Activated CD8-positive, alpha-beta T cell treated with anti-CD3 and anti-CD28 coated beads, Interleukin-2, amount 10 ng/mL, durations not matched to agents 7 days and 5 days (primary cell): ENCODE measurements around the gene GABRB1. TPM values are rescaled to one million over a fixed set of nuclear protein-coding genes. Genes with fewer than 3 reads are reported as not detected.

Experiments used
- ATAC-seq: fragments of 150-1000 bp; cut with Tn5 transposase; one replicate; pipeline ENCODE4 v1.10.0; 2021; ENCODE audit warnings: moderate library complexity
- CTCF ChIA-PET: fragments of 350-600 bp; sonication (Branson Sonifier 250); formaldehyde crosslinking; loops from one replicate; lab custom pipeline; 2021; ENCODE audit warnings: antibody characterized with exemption; lab: Charles Lee
- POLR2A ChIA-PET: fragments of 350-600 bp; sonication (Branson Sonifier 250); formaldehyde crosslinking; loops from one replicate; lab custom pipeline; 2021; ENCODE audit warnings: antibody characterized with exemption; lab: Charles Lee
- DNase-seq: peaks from one replicate; pipeline ENCODE4 v3.0.0-alpha.2; 2020
- H3K27ac Mint-ChIP-seq: one replicate; pipeline ENCODE4 v1.8.0; 2021; ENCODE audit warnings: mild to moderate bottlenecking, mixed read lengths
- H3K27me3 Mint-ChIP-seq: one replicate; pipeline ENCODE4 v1.8.0; 2021; ENCODE audit warnings: low read depth, mixed read lengths
- H3K36me3 Mint-ChIP-seq: one replicate; pipeline ENCODE4 v1.8.0; 2021; ENCODE audit warnings: low read depth, mixed read lengths
- H3K4me1 Mint-ChIP-seq: one replicate; pipeline ENCODE4 v1.8.0; 2021; ENCODE audit warnings: low read depth, mixed read lengths
- H3K4me3 Mint-ChIP-seq: one replicate; pipeline ENCODE4 v1.8.0; 2021; ENCODE audit warnings: mild to moderate bottlenecking, mixed read lengths
- H3K9me3 Mint-ChIP-seq: one replicate; pipeline ENCODE4 v1.8.0; 2022; ENCODE audit warnings: mixed read lengths; ENCODE audit not compliant: insufficient read depth
- total RNA-seq, 2 experiments: library from RNA; stranded (reverse); gene quantifications; one replicate each; pipeline ENCODE4 v1.2.3, GENCODE V29; 2021

The GABRB1 gene
- total RNA-seq, 2 experiments from 2014 or later = not detected

DNA sequence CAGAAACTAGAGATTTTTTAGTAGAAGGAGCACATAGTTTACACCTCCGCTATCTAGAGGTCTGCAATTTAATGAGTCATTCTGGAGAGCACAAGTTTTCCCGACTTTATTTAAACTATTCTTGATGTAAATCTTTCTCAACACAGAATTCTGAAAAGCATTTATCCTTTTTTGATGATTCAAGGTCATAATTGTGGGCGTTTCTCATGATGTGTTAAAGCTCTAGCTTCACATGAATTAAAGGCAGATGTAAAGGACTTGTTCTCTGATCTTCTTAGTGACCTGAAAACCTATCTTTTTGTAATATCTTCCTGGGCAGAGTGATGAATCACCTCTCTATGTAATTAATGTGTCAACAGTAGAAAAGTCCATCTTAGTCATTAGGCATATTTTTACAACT is 303.3 kb downstream of the GABRB1 start:
- no peak for ATAC-seq
- Mint-ChIP-seq H3K36me3 (no peaks in the 10 kb centered on the region), H3K4me1 (no peaks in the 10 kb centered on the region), H3K9me3 (no peaks in the 10 kb centered on the region), H3K27me3 (no peaks in the 10 kb centered on the region), H3K4me3 (no peak overlapping the region), H3K27ac (no peak overlapping the region)
- ChIA-PET POLR2A (no interaction called here), CTCF (no interaction called here)
- no peak for DNase-seq

DNA sequence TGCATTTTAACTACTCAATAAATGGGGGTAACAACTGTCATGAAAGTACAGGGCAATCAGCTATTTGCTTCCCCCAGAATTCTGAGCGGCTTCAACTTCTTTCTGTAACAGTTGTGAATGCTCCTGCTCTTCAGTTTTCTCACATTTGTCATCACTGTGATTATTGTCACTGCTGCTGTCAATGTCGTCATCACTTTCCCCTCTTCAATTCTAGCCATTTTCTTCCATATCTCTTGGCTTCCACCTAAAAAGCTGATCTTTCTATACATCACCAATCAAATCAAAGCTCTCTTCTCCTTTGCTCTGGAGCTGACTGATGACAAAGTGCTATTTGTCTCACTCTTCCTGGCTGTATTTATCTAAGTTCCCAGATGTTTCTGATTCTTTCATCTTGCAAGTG is 306.5 kb downstream of the GABRB1 start:
- no peak for DNase-seq
- H3K9me3 Mint-ChIP-seq = no peaks in the 10 kb centered on the region
- no peaks in the 10 kb centered on the region for H3K36me3 Mint-ChIP-seq
- no peak overlapping the region for H3K27ac Mint-ChIP-seq
- CTCF ChIA-PET = interaction anchor here (1.2 kb wide), 1 partner anchor 46 kb away, joined by 4 read pairs; no protein-coding TSS in a partner anchor
- POLR2A ChIA-PET = no interaction called here
- H3K27me3 Mint-ChIP-seq = no peaks in the 10 kb centered on the region
- H3K4me3 Mint-ChIP-seq = no peak overlapping the region
- H3K4me1 Mint-ChIP-seq = no peaks in the 10 kb centered on the region
- ATAC-seq = no peak

DNA sequence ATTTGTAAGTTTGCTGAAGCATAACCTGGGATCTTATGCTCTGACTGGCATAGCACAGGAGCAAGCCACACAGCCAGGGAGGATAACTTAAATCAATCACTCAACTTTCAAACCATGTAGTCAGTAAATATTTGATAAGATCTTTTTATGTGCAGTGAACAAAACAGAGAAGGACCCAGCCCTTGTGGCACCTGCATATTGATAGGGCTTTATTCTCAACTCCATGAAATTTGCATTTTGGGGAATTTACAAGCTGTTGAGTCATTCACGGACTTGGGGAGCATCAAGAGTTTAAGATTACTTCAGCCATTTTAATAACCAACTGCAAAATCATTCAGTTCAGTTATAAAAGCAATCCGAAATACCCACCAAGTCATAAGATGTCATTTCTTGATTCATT is 309.5 kb downstream of the GABRB1 start:
- Mint-ChIP-seq H3K27me3 (peaks cover 2% of the 10 kb centered on the region), H3K9me3 (no peaks in the 10 kb centered on the region), H3K27ac (no peak overlapping the region), H3K4me1 (no peaks in the 10 kb centered on the region), H3K36me3 (no peaks in the 10 kb centered on the region), H3K4me3 (no peak overlapping the region)
- ChIA-PET CTCF (no interaction called here), POLR2A (no interaction called here)
- DNase-seq = no peak
- no peak for ATAC-seq

DNA sequence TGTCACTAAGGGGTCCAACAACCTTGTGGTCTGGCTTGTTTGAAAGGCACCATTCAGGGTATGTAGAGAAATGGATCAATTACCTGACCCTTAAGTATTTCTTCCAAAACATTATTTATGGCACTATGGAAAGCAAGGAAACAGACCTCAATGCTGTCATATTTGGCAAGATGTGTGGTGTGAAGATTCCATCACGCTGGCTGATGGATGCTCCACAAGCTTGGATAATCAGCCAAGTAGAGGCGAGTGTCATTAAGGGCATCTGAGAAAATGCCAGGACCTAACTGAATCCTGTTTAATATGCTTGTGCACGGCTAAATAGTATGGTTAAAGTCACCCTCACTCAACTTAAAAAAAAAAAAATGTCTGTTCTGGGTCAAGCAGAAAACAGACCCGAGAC is 311.4 kb downstream of the GABRB1 start:
- H3K27ac Mint-ChIP-seq = no peak overlapping the region
- ChIA-PET CTCF (no interaction called here), POLR2A (no interaction called here)
- ATAC-seq (no peak), DNase-seq (no peak)
- H3K36me3 Mint-ChIP-seq = no peaks in the 10 kb centered on the region
- H3K27me3 Mint-ChIP-seq = peaks cover 2% of the 10 kb centered on the region
- H3K4me1 Mint-ChIP-seq = no peaks in the 10 kb centered on the region
- H3K9me3 Mint-ChIP-seq = no peaks in the 10 kb centered on the region
- no peak overlapping the region for H3K4me3 Mint-ChIP-seq

DNA sequence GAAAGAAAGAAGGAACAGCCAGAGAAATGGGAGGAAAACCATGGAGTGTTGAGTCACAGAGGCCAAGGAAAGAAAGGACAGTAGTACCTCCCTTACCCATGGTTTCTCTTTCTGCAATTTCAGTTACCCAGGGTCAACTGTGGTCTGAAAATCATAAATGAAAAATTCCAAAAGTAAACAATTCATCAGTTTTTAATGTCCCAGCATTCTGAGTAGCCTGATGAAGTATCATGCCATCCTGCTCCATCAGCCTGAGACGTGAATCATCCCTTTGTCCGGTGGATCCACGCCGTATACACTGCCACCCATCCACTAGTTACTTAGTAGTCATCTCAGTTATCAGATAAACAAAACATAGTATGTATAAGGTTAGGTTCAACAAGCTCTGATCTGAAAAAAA is 318.0 kb downstream of the GABRB1 start:
- ChIA-PET CTCF (no interaction called here), POLR2A (no interaction called here)
- no peaks in the 10 kb centered on the region for H3K36me3 Mint-ChIP-seq
- no peak overlapping the region for H3K4me3 Mint-ChIP-seq
- no peak for DNase-seq
- H3K9me3 Mint-ChIP-seq = no peaks in the 10 kb centered on the region
- peaks cover 3% of the 10 kb centered on the region for H3K27me3 Mint-ChIP-seq
- no peak overlapping the region for H3K27ac Mint-ChIP-seq
- H3K4me1 Mint-ChIP-seq = no peaks in the 10 kb centered on the region
- ATAC-seq = no peak

GRCh38 chr4:47355568-47355967 is 324.2 kb downstream of the GABRB1 start:
- H3K4me1 Mint-ChIP-seq = no peaks in the 10 kb centered on the region
- no peaks in the 10 kb centered on the region for H3K36me3 Mint-ChIP-seq
- no peak overlapping the region for H3K27ac Mint-ChIP-seq
- ATAC-seq (no peak), DNase-seq (no peak)
- ChIA-PET POLR2A (no interaction called here), CTCF (no interaction called here)
- no peak overlapping the region for H3K4me3 Mint-ChIP-seq
- peaks cover 7% of the 10 kb centered on the region for H3K27me3 Mint-ChIP-seq
- no peaks in the 10 kb centered on the region for H3K9me3 Mint-ChIP-seq

DNA sequence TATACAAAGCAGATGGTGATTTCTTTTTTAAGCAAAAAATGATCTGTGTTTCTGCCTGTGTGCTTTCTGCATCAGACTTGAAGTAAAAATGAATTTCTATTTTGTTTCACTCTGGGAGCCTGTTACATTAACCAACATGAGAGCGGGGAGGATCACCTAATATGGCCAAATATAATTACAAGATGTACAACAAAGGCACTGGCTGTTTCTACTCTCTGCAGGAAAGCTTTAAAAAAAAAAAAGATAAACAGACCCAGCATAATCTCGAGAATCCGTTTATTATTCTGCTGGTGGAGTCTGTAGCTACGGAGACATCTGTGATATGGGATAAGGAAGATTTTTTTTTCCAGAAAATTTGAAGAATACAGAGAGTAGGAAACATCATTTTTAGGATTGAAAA is 328.5 kb downstream of the GABRB1 start:
- no peaks in the 10 kb centered on the region for H3K9me3 Mint-ChIP-seq
- peaks cover 22% of the 10 kb centered on the region for H3K27me3 Mint-ChIP-seq
- H3K27ac Mint-ChIP-seq = no peak overlapping the region
- ChIA-PET CTCF (no interaction called here), POLR2A (no interaction called here)
- ATAC-seq (no peak), DNase-seq (no peak)
- H3K4me1 Mint-ChIP-seq = no peaks in the 10 kb centered on the region
- H3K4me3 Mint-ChIP-seq = no peak overlapping the region
- no peaks in the 10 kb centered on the region for H3K36me3 Mint-ChIP-seq

GRCh38 chr4:47367761-47368160 is 336.4 kb downstream of the GABRB1 start:
- ChIA-PET CTCF (no interaction called here), POLR2A (no interaction called here)
- H3K27ac Mint-ChIP-seq = no peak overlapping the region
- no peak overlapping the region for H3K4me3 Mint-ChIP-seq
- H3K27me3 Mint-ChIP-seq = peaks cover 8% of the 10 kb centered on the region
- no peak for ATAC-seq
- DNase-seq = no peak
- H3K9me3 Mint-ChIP-seq = no peaks in the 10 kb centered on the region
- no peaks in the 10 kb centered on the region for H3K36me3 Mint-ChIP-seq
- H3K4me1 Mint-ChIP-seq = no peaks in the 10 kb centered on the region

- no peak overlapping the region for H3K4me3 Mint-ChIP-seq
Observed at GRCh38 chr4:47368211-47368610, 336.8 kb downstream of the GABRB1 start.

DNA sequence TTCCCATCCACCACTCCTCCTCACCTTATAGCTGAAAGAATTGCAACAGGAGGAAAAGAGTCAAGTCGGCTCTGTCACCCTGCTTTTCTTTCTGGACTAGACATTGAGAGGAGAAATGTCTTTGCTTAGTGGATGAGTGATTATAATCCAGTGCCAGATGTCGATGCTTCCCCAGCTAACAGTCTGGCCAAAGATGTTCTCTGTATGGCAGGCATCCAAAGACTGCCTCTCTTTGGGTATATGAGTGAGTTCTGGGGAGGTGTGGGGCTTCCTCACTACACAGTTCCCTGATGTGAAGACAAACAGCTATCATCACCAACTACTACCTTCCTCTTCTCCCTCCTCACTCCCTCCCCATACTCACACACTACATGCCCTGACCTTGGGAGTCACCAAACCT is 341.2 kb downstream of the GABRB1 start:
- Mint-ChIP-seq H3K36me3 (no peaks in the 10 kb centered on the region), H3K9me3 (no peaks in the 10 kb centered on the region), H3K27ac (no peak overlapping the region), H3K27me3 (peaks cover 4% of the 10 kb centered on the region), H3K4me3 (no peak overlapping the region), H3K4me1 (no peaks in the 10 kb centered on the region)
- ATAC-seq (no peak), DNase-seq (no peak)
- POLR2A ChIA-PET = no interaction called here
- CTCF ChIA-PET = no interaction called here

More at GRCh38 chr4:47368211-47368610, 336.8 kb downstream of the GABRB1 start:
- ChIA-PET CTCF (no interaction called here), POLR2A (no interaction called here)
- H3K27ac Mint-ChIP-seq = no peak overlapping the region
- peaks cover 7% of the 10 kb centered on the region for H3K27me3 Mint-ChIP-seq
- no peaks in the 10 kb centered on the region for H3K9me3 Mint-ChIP-seq
- H3K4me1 Mint-ChIP-seq = no peaks in the 10 kb centered on the region
- no peak for ATAC-seq
- H3K36me3 Mint-ChIP-seq = no peaks in the 10 kb centered on the region
- DNase-seq = no peak

GRCh38 chr4:47373174-47373573 is 341.8 kb downstream of the GABRB1 start:
- H3K4me3 Mint-ChIP-seq = no peak overlapping the region
- H3K4me1 Mint-ChIP-seq = no peaks in the 10 kb centered on the region
- H3K9me3 Mint-ChIP-seq = no peaks in the 10 kb centered on the region
- ChIA-PET POLR2A (no interaction called here), CTCF (interaction anchor here (0.8 kb wide), 1 partner anchor 10 kb away, joined by 3 read pairs; no protein-coding TSS in a partner anchor)
- H3K36me3 Mint-ChIP-seq = no peaks in the 10 kb centered on the region
- ATAC-seq = no peak
- DNase-seq = no peak
- no peak overlapping the region for H3K27ac Mint-ChIP-seq
- peaks cover 4% of the 10 kb centered on the region for H3K27me3 Mint-ChIP-seq

DNA sequence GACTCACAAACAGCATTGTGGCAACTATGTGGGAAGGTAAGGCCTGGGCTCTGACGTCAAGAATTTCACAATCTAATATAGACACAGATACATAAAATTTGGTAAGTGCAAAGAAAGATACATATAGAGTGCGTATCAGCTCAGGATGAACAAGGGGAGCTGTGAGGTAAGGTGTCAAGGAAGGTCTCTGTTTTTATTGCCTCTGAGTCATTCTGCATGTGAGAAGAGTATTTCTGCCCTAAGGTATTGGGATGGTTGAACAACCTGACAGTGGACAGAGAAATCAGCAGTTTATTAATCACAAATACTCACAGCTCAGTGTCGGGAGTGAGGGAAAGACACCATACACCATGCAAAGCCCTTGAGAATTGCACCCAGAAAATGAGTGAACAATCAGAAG is 342.3 kb downstream of the GABRB1 start:
- Mint-ChIP-seq H3K27me3 (peaks cover 4% of the 10 kb centered on the region), H3K4me3 (no peak overlapping the region)
- CTCF ChIA-PET = interaction anchor here (0.8 kb wide), 1 partner anchor 10 kb away, joined by 3 read pairs; no protein-coding TSS in a partner anchor

GRCh38 chr4:47374477-47374876 is 343.1 kb downstream of the GABRB1 start:
- H3K4me3 Mint-ChIP-seq = no peak overlapping the region
- ATAC-seq (no peak), DNase-seq (no peak)
- ChIA-PET CTCF (no interaction called here), POLR2A (no interaction called here)
- H3K4me1 Mint-ChIP-seq = no peaks in the 10 kb centered on the region
- H3K27ac Mint-ChIP-seq = no peak overlapping the region
- peaks cover 4% of the 10 kb centered on the region for H3K27me3 Mint-ChIP-seq
- no peaks in the 10 kb centered on the region for H3K36me3 Mint-ChIP-seq
- H3K9me3 Mint-ChIP-seq = no peaks in the 10 kb centered on the region

More for the DNA sequence above, 342.3 kb downstream of the GABRB1 start:
- POLR2A ChIA-PET = no interaction called here
- H3K9me3 Mint-ChIP-seq = no peaks in the 10 kb centered on the region
- no peaks in the 10 kb centered on the region for H3K36me3 Mint-ChIP-seq
- no peak for DNase-seq
- ATAC-seq = no peak
- no peak overlapping the region for H3K27ac Mint-ChIP-seq
- H3K4me1 Mint-ChIP-seq = no peaks in the 10 kb centered on the region
